ENCODE results near the gene ADH7.
"Not testable (repeated sequence)": the region's sequence is repeated elsewhere in the genome, so short reads cannot be mapped to it uniquely, and the experiment has no call there.

ADH7 gene

GRCh38 chr4:99379571-99379970 is 55.6 kb downstream of the ADH7 start:
- DNase-seq (ENCODE audit: insufficient read length, low spot score): no peak
- no peak for FAIRE-seq
- no peak for TF ChIP-seq POLR2A (IDR thresholded peaks at IDR 0.05; ENCODE audit: low read depth, low read length)

GRCh38 chr4:99378876-99379275 is 56.3 kb downstream of the ADH7 start:
- no peak for TF ChIP-seq POLR2A (IDR thresholded peaks at IDR 0.05; ENCODE audit: low read depth, low read length)
- no peak for DNase-seq (ENCODE audit: insufficient read length, low spot score)
- no peak for FAIRE-seq

- FAIRE-seq; DNase-seq (ENCODE audit: insufficient read length, low spot score): not testable (repeated sequence)
Observed at GRCh38 chr4:99377341-99377740, 57.8 kb downstream of the ADH7 start.

GRCh38 chr4:99372464-99372863 is 62.7 kb downstream of the ADH7 start:
- FAIRE-seq; DNase-seq (ENCODE audit: insufficient read length, low spot score): not testable (repeated sequence)

- not testable (repeated sequence) for FAIRE-seq; DNase-seq (ENCODE audit: insufficient read length, low spot score)
Observed at GRCh38 chr4:99367817-99368216, 67.3 kb downstream of the ADH7 start.

- FAIRE-seq (no peak), DNase-seq (ENCODE audit: insufficient read length, low spot score) (no peak)
- TF ChIP-seq POLR2A (IDR thresholded peaks at IDR 0.05; ENCODE audit: low read depth, low read length): no peak
Observed at GRCh38 chr4:99366491-99366890, 68.7 kb downstream of the ADH7 start.

- no peak for FAIRE-seq
Observed at GRCh38 chr4:99362768-99363167, 72.4 kb downstream of the ADH7 start.

More at GRCh38 chr4:99362768-99363167, 72.4 kb downstream of the ADH7 start:
- TF ChIP-seq POLR2A (IDR thresholded peaks at IDR 0.05; ENCODE audit: low read depth, low read length): no peak
- DNase-seq (ENCODE audit: insufficient read length, low spot score): no peak
